ENCODE data around the gene RTN4RL1. TPM values are rescaled to one million over a fixed set of nuclear protein-coding genes. Genes with fewer than 3 reads are reported as not detected.

RTN4RL1 gene
- total RNA-seq, 1 donor from 2014 or later: not detected

DNA sequence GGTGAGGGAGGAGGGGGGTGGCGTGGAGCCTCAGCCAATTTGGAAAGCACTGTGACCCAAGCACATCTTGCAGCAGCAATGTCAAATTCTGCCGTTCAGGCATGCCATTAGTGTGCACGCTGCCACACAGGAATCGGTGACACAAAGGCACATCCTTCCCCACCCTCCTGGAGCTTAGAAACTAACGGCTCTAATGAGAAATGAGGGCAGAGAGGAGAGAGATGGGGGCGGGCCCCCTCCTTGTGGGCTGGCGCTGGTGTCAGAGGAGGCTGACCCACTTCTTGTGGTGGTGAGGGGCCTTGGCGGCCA lies 94.8 kb downstream of the RTN4RL1 start:
- DNase-seq (ENCODE audit: low read depth): no peak
- Histone ChIP-seq H3K27me3 (ENCODE audit: control insufficient read depth, insufficient read depth, low read length) (peaks cover 21% of the 10 kb centered on the region), H3K4me3 (ENCODE audit: low read depth, low read length) (no peak overlapping the region), H3K36me3 (ENCODE audit: control insufficient read depth, insufficient read depth, low read length) (no peaks in the 10 kb centered on the region)
- TF ChIP-seq, protein P1, sequence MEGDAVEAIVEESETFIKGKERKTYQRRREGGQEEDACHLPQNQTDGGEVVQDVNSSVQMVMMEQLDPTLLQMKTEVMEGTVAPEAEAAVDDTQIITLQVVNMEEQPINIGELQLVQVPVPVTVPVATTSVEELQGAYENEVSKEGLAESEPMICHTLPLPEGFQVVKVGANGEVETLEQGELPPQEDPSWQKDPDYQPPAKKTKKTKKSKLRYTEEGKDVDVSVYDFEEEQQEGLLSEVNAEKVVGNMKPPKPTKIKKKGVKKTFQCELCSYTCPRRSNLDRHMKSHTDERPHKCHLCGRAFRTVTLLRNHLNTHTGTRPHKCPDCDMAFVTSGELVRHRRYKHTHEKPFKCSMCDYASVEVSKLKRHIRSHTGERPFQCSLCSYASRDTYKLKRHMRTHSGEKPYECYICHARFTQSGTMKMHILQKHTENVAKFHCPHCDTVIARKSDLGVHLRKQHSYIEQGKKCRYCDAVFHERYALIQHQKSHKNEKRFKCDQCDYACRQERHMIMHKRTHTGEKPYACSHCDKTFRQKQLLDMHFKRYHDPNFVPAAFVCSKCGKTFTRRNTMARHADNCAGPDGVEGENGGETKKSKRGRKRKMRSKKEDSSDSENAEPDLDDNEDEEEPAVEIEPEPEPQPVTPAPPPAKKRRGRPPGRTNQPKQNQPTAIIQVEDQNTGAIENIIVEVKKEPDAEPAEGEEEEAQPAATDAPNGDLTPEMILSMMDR (IDR thresholded peaks at IDR 0.05; ENCODE audit: insufficient read depth, low read length, poor library complexity, severe bottlenecking): no peak

DNA sequence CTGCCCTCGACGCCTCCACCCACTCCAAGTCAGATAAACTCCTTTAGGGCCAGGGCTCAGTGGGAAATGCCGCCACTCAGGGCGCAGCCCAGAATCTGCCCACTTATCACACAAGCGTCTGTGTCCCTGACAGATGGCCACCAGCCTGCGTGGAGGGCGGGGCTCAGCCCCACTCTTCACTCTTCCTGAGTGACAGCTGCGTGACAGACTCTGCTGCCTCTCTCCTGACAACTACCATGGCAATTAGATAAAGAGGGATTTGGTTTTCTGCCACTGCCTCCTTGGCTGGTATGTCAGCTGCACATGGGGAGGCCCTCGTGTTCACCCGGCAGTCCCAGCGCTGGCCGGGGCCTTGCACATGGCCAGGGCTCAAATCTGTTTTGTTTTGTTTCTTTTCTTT lies 96.2 kb downstream of the RTN4RL1 start:
- Histone ChIP-seq H3K4me3 (ENCODE audit: low read depth, low read length) (no peak overlapping the region), H3K27me3 (ENCODE audit: control insufficient read depth, insufficient read depth, low read length) (peaks cover 11% of the 10 kb centered on the region), H3K36me3 (ENCODE audit: control insufficient read depth, insufficient read depth, low read length) (no peaks in the 10 kb centered on the region)
- TF ChIP-seq, protein P1 (IDR thresholded peaks at IDR 0.05; ENCODE audit: insufficient read depth, low read length, poor library complexity, severe bottlenecking): no peak
- DNase-seq (ENCODE audit: low read depth): no peak

DNA sequence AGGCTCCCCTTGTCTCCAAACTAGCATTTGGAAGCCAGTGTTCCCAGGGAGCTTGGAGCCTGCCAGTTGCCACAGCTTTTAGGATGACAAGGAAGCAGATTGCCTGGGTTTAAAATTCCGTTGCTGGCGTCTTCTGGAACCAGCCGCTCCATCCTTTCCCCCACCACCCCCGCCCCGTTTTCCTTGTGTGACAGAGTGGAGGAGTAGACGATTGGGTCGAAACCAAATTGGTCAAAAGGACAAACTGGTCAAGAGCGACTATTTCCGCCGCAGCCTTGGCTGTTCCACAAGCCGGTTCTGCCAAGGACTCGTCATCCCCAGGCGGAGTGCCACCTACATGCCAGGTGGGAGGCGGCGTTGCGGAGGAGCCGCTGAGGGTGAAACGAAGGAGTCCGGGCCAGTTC lies 104.2 kb downstream of the RTN4RL1 start:
- Histone ChIP-seq H3K4me3 (ENCODE audit: low read depth, low read length) (no peak overlapping the region), H3K27me3 (ENCODE audit: control insufficient read depth, insufficient read depth, low read length) (peaks cover 19% of the 10 kb centered on the region), H3K36me3 (ENCODE audit: control insufficient read depth, insufficient read depth, low read length) (no peaks in the 10 kb centered on the region)
- DNase-seq (ENCODE audit: low read depth): no peak
- TF ChIP-seq, protein P1 (IDR thresholded peaks at IDR 0.05; ENCODE audit: insufficient read depth, low read length, poor library complexity, severe bottlenecking): no peak

DNA sequence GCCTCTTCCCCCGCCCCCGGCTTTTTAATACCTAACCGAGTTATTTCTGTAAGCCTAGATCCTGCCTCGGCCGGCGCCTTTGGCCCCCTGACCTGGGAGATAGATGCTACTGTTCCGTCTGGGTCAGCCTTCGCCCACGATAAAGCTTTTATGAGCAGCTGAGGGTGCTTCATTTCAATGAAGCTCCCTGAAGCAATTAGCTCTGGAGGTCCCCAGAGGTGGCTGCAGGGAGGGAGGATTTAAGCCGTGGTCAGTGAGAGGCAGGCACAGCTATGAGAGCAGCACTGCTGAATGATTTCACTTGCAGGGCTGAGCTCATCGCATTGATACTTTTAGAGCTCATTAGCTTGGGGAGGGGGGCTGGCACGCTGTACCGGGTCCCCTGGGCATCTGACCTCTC lies 105.9 kb downstream of the RTN4RL1 start:
- Histone ChIP-seq H3K36me3 (ENCODE audit: control insufficient read depth, insufficient read depth, low read length) (no peaks in the 10 kb centered on the region), H3K4me3 (ENCODE audit: low read depth, low read length) (no peak overlapping the region), H3K27me3 (ENCODE audit: control insufficient read depth, insufficient read depth, low read length) (peaks cover 33% of the 10 kb centered on the region)
- DNase-seq (ENCODE audit: low read depth): no peak
- TF ChIP-seq, protein P1 (IDR thresholded peaks at IDR 0.05; ENCODE audit: insufficient read depth, low read length, poor library complexity, severe bottlenecking): no peak

DNA sequence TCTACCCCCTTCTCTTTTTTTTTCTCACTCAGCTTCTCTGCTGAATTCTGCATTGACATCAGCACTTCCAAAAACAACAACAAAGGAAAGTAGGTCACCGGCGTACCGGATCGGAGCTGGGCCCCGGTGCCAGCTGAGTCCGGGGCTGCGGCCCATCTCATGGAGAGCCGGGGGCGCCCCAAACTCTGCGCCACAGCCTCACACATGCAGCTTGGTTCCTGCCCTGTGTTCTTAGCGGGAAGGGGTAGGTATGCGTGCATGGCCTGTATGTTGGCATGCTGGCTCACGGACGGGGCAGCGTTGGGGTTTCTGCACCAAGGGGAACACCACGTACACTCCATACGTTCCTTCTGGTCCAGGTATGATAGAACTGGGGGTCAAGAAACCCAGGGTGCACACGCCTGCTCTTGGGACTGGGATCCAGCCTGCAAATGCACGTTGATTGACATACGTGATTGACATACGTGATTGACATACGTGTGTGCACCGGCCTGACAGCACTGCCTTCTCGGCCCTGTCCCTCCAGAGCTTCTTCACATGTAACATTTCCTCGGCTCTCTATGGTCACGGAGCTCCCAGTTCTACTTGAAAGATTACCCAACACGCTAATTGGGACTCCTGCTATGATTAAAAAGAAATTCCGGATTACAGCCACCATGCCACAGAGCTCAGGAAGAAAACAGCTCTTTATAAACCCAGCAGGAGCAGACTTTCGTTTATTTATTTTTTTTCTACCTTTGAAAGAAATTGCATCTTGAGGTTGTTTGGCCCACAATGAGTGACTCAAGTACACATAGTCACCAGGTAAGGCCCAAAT lies 106.6 kb downstream of the RTN4RL1 start:
- Histone ChIP-seq H3K4me3 (ENCODE audit: low read depth, low read length) (no peak overlapping the region), H3K27me3 (ENCODE audit: control insufficient read depth, insufficient read depth, low read length) (peaks cover 39% of the 10 kb centered on the region)
- DNase-seq (ENCODE audit: low read depth): no peak

More for the DNA sequence above, 106.6 kb downstream of the RTN4RL1 start:
- TF ChIP-seq, protein P1 (IDR thresholded peaks at IDR 0.05; ENCODE audit: insufficient read depth, low read length, poor library complexity, severe bottlenecking): no peak
- H3K36me3 ChIP-seq (ENCODE audit: control insufficient read depth, insufficient read depth, low read length): no peaks in the 10 kb centered on the region
